ENCODE data around the gene CYB5R4.
A peak's percentile ranks its signal among the peaks of the same experiment; 100 is the strongest.

CYB5R4 gene, protein sequence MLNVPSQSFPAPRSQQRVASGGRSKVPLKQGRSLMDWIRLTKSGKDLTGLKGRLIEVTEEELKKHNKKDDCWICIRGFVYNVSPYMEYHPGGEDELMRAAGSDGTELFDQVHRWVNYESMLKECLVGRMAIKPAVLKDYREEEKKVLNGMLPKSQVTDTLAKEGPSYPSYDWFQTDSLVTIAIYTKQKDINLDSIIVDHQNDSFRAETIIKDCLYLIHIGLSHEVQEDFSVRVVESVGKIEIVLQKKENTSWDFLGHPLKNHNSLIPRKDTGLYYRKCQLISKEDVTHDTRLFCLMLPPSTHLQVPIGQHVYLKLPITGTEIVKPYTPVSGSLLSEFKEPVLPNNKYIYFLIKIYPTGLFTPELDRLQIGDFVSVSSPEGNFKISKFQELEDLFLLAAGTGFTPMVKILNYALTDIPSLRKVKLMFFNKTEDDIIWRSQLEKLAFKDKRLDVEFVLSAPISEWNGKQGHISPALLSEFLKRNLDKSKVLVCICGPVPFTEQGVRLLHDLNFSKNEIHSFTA

DNA sequence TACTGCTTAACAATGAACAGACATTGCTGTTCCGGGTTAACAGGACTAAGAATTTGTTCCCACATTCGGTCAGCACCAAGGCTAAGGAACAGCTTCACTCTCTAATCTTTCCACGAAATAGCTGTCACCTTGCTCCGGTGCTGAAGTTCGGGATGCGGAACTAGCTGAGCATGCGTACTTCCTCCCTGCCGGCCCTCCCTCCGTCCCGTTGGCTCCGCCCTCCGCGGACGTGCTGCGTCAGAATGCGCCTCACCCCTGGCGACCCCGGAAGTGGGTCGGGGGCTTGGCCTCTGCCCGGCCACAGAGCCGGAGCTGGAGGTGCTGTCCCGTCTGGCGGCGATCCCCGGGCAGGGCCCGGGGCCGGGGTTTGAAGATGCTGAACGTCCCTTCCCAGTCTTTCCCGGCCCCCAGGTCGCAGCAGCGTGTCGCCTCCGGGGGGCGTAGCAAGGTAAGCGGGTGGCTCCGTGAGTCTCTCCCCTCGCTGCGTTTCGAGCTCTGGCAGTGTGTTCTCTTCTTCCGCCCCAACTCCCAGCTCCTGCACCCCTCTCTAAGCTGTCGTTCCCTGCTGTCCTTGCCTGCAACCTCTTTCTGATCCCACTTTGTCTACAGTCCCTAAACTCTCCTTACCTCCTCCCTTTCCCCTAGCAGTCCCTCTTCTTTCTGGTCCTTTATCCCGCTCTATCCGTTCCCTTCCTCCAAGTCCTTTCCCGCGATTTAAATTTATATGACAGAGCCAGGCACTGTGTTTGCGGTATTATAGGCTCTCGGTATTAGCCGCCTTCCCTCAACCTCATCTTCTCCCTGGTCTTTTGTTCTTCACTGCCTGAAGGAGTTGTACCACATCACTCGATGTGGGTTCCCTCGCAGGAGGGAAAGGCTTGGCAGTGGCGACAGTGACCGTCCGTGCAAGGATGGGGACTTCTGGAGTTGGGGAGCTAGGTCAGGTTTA is at the start of gene CYB5R4:
Gene CYB5R4 (plus strand): TSS at position 280 of the 949 bp plus-strand sequence. CDS start 94 bp downstream, at position 374.
- intact Hi-C loops (cut with DNase I) = loop anchor here (10.0 kb wide), 2 partner anchors 365 to 1785 kb away; partner anchors contain the start of genes CEP162 and SYNCRIP
- DNase-seq = peak; percentile 87 to 99 (median 94)

DNA sequence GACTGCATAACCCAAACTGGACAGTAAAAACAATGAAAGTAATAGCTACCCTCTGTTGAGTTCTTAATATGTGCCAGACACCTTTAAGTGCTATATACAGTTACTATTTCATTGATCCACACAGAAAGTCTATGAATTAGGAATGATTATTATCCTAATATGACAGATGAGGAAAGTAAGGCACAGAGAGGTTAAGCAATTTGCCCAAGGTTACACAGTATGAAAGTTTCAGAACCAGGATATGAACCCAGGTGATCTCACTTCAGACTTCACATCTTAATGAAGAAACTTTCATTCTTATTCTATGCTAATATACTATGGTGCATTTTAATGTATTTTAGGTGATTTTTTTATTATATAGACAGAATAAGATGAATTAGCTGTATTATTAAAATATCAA is 46.9 kb upstream of the CYB5R4 start:
- no peak for DNase-seq
- intact Hi-C loops (cut with DNase I) = no loop called here

DNA sequence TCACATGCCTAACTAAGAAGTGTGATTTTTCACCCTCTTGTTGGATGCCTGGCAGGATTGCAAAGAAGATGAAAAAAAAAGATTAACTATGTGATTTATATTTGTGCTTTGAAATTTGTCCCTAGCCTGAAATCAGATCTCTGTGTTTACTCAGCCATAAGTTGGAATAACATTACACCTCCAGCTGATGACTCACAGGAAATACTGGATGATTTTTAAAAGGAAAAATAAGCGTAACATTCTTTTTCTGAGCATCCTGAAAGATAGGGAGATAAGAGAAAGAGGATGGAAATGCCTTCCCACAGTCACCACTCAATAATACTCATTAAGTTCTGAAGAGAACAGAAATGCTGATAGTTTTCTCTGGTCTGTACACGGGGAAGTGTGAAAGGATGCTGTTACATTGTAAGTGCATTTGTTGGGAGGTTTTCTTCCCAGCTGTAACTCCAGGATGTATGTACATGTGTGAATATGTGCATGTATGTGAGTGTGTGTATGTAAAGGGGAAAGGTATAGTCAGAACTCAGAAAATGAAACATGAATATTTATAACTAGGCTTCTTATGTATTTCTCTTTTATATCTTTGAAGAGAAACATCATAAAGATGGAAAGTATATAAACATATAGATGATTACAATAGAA is 43.7 kb upstream of the CYB5R4 start:
- no peak for DNase-seq
- intact Hi-C loops (cut with DNase I) = no loop called here

DNA sequence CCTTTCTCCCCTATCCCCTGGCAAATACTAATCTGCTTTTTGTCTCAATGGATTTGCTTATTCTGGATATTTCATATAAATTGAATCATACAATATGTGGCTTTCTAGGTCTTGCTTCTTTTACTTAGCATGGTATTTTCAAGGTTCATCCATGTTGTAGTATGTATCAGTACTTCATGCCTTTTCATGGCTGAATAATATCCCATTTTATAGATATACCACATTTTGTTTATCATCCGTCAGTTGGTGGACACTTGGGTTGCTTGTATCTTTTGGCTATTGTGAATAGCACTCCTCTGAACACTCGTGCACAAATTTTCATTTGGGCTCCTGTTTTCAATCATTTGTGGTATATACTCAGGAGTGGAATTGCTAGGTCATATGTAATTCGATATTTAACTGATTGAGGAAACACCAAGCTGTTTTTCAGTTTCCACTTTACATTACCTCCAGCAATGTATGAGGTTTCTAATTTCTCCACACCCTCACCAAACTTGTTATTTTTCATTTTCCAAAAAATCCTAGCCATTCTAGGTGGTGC is 36.8 kb upstream of the CYB5R4 start:
- no peak for DNase-seq
- intact Hi-C loops (cut with DNase I) = no loop called here

DNA sequence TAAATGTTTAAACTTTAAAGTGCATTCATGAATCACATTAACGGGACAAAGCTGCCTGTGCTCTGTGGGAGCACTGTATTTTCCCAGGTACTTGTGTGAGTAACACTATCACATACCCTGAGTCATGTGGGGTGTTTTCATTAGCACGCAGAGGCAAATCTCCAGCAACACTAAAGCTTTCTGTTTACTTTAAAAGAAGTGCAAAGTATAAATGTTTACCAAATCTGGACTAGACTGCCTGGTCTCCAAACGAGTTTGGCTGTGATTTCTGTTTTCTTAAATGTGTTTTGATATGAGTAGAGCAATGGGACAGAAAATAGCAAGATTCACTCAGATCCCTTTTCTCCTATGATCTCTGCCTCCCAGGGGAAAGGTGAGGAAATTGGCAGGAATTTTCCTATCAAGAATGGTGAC is 35.1 kb upstream of the CYB5R4 start:
- intact Hi-C loops (cut with DNase I) = no loop called here
- no peak for DNase-seq

DNA sequence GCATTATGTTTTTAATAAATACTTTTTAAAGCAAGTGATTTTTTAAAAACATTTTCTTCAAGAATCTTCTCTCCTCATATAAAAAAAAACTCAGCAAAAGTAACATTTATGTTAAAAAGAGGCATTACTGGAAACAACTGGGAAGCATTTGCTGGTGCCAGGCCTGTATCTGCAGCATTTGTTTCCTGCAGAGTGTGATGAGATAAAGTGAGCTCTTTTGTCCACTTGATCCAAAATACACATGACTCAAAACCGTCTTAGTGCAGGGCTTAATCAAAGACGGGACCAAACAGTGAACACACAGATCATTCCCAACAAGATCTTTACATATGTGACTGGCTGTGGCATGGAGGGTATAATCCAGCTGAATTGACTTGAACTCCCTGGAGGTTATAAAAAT is 34.7 kb upstream of the CYB5R4 start:
- intact Hi-C loops (cut with DNase I) = no loop called here
- DNase-seq = no peak

DNA sequence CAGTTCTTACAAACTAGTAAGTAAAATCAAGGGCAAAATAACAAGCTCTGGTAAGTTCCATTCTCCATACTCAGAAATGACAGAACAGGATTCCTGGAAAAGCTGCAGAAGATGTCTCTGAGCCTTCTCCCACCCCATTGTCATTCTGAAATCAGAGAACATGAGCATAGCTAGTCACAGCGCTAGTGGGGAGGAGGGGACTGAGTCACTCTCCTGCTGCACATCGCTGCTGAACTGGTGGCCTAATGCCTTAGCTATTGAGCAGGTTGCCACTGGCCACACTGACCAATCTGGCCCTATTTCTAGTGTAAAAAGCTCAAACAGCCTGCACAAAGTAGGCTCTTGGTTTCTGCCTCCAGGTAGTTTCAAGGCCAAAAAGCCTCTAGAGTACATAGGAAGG is 32.4 kb upstream of the CYB5R4 start:
- intact Hi-C loops (cut with DNase I) = no loop called here
- DNase-seq = no peak

DNA sequence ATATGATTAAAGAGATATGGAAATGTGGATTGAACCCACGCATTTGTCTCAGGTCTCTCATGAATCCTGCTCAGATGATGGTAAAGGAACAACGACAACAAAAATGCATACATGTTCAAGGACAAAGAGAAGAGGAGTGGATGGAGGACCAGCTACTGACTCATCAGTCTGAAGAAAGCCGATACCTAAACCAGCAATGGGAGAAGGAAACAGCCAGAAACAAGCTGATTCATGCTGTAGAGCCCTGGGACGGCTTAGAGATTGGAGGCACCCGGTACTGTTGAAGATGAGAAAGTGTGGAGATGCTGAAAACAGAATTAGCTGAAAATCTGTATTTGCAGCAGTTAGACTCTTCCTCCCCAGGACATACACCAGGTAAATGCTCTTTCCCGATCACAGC is 20.8 kb upstream of the CYB5R4 start:
- intact Hi-C loops (cut with DNase I) = no loop called here
- DNase-seq = no peak

DNA sequence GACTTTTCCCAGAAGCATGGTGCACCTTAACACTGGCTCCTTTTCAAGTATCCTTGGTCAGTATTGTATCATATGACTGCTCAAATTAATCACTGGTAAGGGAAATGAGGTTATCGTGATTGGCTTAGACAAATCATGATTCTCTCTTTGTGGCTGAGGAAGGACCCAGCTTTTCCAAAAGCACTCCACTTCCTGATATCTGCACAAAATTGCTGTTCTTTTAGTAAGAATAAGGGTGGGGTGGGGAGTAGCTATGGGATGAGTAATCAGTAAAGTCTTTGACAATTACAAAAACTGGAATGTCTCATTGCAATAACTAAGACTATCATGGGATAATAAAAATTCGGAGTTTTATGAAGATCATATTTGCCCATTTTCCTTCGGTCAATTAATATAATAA is 15.3 kb upstream of the CYB5R4 start:
- intact Hi-C loops (cut with DNase I) = no loop called here
- DNase-seq = no peak

DNA sequence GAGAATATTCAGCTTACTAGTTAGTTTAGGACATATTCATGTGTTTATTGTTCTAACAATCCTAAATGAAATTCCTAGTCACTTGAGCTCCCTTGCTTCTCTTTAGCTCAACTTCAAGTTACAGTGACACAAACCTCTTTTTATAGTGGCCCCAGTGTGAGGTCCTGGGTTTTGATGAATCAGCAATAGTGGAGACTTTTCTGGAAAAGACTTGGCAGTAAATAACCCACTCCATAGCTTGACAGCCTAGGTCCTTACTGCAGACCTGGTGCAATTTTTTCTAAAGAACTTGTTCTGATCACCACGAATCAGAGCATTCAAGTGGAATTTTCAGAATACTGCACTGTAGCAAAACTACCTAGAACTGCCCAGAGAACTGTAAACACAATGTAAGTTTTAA is 13.2 kb upstream of the CYB5R4 start:
- no peak for DNase-seq
- intact Hi-C loops (cut with DNase I) = no loop called here

DNA sequence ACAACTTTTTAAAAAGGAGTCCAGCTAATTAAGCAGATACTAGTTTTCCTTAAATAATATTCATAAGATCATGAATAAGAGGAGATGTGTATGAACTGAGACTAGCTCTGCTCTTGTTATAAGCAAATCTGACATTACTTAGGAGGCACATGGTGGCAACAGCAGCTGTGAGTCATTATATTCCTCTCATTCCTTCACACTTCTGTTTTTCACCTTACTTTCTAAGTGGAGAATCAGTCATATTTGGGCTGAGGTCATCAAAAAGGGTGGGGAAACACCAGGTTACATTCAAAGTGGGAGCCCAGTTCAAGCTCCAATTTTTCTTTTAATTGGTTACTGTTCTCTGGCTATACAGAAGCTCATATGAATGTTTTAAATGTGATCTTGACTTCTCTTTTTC is 12.3 kb upstream of the CYB5R4 start:
- no peak for DNase-seq
- intact Hi-C loops (cut with DNase I) = no loop called here

DNA sequence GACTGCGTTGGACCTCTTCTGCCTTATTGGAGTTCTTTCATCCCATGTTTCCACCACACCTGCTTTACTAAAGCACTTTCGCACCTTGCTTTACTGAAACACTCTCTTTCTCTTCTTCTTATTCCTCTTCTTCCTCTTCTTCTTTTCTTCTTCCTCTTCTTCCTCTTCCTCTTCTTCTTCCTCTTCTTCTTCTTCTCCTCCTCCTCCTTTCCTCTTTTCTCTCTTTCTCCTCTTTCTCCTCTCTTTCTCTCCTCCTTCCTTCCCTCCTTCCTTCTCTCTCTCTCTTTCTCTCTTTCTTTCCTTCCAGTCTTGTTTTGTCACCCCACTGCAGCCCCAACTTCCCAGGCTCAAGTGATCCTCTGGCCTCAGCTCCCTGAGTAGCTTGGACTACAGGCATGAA is 10.4 kb upstream of the CYB5R4 start:
- intact Hi-C loops (cut with DNase I) = no loop called here
- DNase-seq = no peak

DNA sequence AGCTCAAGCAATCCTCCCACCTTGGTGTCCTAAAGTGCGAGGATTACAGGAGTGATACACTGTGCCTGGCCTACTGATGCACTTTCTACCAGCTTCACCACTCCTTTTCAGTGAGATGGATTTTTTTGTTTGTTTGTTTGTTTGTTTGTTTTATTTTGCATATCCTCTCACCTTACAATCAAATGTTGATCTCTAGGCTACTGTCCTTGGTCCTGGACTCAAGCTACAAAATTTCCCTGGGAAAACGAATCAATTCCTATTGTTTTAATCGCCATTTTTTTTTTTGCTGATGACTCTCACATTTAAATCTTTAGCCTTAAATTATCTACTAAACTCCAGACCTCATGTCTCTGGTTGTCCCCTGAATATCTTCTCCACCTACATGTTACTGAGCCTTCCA is 9.9 kb upstream of the CYB5R4 start:
- DNase-seq = no peak
- intact Hi-C loops (cut with DNase I) = loop anchor here (10.0 kb wide), 2 partner anchors 375 to 1795 kb away; partner anchors contain the start of genes CEP162 and SYNCRIP

DNA sequence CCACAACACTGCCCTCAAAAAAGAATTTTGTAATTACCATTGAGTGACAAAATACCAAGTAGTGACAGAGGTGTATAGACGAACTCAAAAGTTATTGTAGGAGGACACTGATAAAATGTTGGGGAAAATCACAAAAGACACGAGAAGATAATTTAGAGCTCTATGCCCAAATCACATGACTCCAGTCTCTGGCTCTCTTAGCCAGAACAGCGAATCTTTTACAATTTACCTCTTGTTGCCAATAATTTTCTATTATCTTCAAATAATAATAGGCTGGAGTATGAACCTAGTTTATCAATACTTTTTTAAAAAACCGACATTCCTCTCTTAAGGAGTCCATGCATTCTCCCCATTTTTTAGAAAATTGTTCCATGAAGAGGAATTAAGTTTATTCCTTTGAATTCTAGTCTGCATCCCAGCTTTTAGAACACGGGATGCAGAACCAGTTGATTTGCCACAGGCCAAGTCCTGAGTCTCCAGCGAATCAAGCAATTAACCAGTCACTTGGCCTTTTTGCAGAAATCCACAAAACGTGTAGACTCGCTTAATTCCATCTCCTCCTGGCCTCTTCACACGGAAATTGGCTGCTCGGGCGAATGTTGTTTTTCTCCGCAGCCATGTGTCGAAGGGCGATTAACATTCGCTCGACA is 6.8 kb upstream of the CYB5R4 start:
- intact Hi-C loops (cut with DNase I) = loop anchor here (2.0 to 10.0 kb wide), 3 partner anchors 144 to 1792 kb away; partner anchors contain the start of genes CEP162, SNAP91 and SYNCRIP
- DNase-seq = no peak

DNA sequence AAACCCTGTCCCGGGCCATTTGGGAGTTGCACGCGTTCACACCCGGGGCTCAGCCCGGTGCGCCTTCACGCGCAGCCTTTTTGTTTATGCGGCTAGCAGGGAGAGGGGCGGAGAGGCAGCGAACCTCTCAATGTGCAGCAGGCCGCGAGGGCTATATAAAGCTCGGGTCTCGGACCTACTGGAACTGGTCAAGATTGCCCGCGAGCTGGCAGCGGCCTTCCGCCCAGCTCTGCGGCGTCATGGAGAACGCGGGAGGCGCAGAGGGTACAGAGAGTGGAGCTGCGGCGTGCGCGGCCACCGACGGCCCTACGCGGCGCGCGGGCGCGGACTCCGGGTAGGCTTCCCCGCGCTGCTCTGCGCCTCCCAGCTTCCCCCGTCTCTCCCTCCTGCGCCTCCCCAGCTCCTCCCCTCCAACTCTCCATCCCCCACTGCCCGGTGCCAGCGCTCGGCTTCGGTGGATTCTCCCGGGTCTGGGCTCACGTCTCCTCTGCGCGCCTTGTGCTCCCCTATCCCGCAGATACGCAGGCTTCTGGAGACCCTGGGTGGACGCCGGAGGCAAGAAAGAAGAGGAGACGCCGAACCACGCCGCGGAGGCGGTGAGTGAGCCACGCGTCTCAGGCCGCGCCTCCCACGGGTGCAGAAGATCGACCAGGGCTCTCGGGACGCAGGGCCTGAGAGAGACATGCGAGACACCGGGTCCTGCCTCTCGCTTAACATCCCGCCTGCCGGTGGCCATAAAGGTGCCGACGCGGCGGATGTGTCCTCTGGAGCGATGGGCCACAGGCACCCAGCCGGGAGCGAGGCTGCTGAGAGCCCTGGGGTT is 6.1 kb upstream of the CYB5R4 start, which contains the start of gene RIPPLY2:
Gene RIPPLY2 (plus strand): TSS at position 183 of the 823 bp plus-strand sequence. CDS start 57 bp downstream, at position 240.
- peak; percentile 67 to 97 (median 80) for DNase-seq
- intact Hi-C loops (cut with DNase I) = loop anchor here (2.0 to 10.0 kb wide), 3 partner anchors 145 to 1791 kb away; partner anchors contain the start of genes CEP162, SNAP91 and SYNCRIP

DNA sequence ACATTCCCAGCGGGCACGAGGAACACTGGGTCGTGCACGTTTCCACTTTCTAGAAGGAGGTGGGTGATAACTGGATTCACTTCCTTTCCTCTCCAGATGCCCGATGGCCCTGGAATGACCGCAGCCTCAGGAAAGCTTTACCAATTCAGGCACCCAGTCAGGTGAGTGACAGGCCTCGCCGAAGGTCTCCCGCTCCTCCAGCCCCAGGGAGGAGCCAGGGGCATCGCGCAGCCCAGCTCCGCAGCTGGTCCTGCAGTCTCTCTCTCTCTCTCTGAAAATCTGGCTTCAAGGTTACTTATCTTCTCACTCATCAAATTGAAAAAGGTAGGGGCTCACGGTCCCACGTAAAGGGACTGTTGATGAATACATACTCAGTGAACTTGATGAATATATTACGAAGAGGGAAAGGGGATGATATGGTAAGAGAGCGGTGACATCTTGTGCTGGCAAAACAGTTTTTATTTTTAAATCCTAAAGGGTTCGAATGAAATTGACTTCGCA is 5.4 kb upstream of the CYB5R4 start:
- intact Hi-C loops (cut with DNase I) = loop anchor here (10.0 kb wide), 2 partner anchors 371 to 1791 kb away; partner anchors contain the start of genes CEP162 and SYNCRIP

DNA sequence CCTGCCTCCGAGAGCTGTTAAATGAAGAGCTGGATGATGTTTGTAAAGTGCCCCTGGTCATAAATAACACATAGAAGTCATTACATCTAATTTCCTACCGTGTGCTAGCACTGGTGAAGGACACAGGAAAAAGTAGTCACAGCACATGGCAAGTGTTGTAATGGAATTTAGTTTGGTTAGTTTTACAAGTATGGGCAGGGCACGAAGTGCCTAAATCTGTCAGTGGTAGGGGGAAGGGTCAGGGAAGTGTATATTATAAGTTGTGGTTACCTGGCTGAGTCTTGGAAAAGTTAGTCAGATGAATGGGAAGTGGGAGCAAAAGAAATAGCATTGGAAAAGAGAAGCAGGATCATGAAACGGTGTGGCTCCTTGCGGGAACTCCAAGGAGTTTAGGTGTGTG is 4.7 kb upstream of the CYB5R4 start:
- intact Hi-C loops (cut with DNase I) = loop anchor here (10.0 kb wide), 2 partner anchors 370 to 1790 kb away; partner anchors contain the start of genes CEP162 and SYNCRIP
- no peak for DNase-seq

More for the DNA sequence above, 5.4 kb upstream of the CYB5R4 start:
- peak in 2 of 10 donors; percentile 29 to 84 for DNase-seq

DNA sequence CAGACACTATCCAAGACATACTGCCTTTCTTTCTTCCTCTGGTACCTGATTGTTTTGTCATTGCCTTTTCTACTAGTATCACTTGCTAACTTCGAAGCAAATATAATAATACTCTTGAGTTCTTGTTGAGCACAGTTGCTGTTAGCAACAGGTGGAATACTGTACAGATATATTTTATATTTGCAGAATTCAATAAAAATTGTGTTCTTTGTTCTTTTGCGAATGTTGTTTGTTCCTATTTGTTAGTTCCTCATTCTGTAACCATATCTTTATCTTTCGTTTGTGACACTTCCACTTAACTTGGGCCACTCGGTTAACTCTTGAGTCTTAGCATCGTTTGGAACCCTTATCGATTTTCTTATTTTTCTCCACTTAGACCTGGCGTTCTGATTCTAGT is 868 bp downstream of the CYB5R4 start:
- no peak for DNase-seq
- intact Hi-C loops (cut with DNase I) = no loop called here

Data from posterior cingulate gyrus (tissue), 11 donors.